Measurements from ENCODE around the gene TMEM128.
A peak's percentile ranks its signal among the peaks of the same experiment; 100 is the strongest.
"Not testable (repeated sequence)": the region's sequence is repeated elsewhere in the genome, so short reads cannot be mapped to it uniquely, and the experiment has no call there.

The TMEM128 gene

DNA sequence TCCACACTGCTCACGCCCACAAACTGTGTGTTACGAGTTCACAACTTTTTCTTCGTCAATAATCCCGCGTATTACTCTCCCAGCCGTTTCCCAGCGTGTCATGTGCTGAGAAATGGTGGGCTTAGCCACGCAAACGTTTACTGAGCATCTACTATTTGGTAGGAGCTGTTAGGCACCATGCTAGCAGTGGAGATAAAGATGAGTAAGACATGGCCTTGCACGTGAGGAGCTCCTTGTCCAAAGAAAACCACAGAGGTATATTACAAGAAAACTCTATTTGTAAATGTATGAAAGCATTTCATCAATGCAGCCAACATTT lies 821 bp upstream of the TMEM128 start:
- peaks cover 0 to 6% (median 0%) of the 10 kb centered on the region in 11 experiments; a peak in 2 of 22 replicates for H3K9me3 ChIP-seq (replicated peaks in 1 of 11)
- peaks cover 0 to 20% (median 11%) of the 10 kb centered on the region in 11 experiments; a peak in 12 of 22 replicates for H3K36me3 ChIP-seq
- peak overlapping the region in 10 of 11 experiments; percentile 82 to 90 (median 85); a peak in 20 of 22 replicates for H3K9ac ChIP-seq
- H3K27me3 ChIP-seq: peaks cover 3 to 33% (median 29%) of the 10 kb centered on the region in 11 experiments; a peak in 20 of 22 replicates
- peaks cover 6 to 19% (median 10%) of the 10 kb centered on the region in 10 experiments; a peak in 17 of 20 replicates for H3K4me1 ChIP-seq
- H3K4me2 ChIP-seq: peak overlapping the region; percentile 61 to 86 (median 72)
- H3K4me3 ChIP-seq: peak overlapping the region; percentile 64 to 81 (median 72)
- H4K20me1 ChIP-seq: no peaks in the 10 kb centered on the region
- TF ChIP-seq Cebpa-rat (IDR thresholded peaks at IDR 0.05): no peak
- H3K27ac ChIP-seq: peak overlapping the region in 10 of 11 experiments; percentile 76 to 89 (median 82); a peak in 19 of 22 replicates

DNA sequence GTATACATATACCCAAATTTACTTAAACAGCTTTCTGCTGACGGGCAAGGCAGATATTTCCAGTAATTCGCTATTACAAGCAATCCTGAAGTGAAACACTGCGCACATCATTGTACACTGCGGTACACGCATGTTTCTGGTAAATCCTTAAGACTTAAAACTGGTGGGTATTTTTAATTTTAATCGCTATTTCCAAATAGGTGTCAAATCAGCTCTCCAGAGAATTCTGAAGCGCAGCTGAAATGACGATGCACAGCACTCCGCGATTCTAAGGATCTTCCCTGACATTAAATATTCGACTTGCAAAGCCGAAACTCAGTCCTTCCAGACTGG lies 361 bp downstream of the TMEM128 start:
- H4K20me1 ChIP-seq: no peaks in the 10 kb centered on the region
- H3K27ac ChIP-seq: peak overlapping the region; percentile 76 to 89 (median 81)
- H3K4me3 ChIP-seq: peak overlapping the region; percentile 64 to 81 (median 72)

DNA sequence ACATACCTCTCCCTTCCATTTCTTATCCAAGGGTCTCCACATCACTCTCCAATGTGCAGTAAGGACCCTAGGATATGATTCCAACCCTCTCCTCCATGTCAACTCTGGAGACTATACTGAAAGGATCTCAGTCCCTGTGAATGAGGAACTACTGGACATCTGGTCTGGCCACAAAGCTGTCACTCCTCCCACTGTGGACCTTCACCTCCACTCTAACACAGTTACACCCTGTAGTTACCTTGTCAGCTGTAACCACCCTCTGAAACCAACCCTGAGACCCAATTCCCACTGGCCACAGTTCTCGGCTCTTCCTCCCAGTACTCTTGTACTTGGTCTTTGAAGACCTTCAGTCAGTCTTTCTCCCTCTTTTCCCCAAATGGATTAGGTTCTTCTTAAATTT lies 2.9 kb downstream of the TMEM128 start:
- Histone ChIP-seq H3K36me3 (peaks cover 0 to 45% (median 18%) of the 10 kb centered on the region in 11 experiments; a peak in 14 of 22 replicates), H3K4me2 (no peak overlapping the region; a peak in 1 of 22 replicates), H3K4me1 (peaks cover 6 to 19% (median 10%) of the 10 kb centered on the region in 10 experiments; a peak in 17 of 20 replicates), H3K9me3 (replicated peaks in 1 of 11) (peaks cover 0 to 6% (median 0%) of the 10 kb centered on the region in 11 experiments; a peak in 2 of 22 replicates), H4K20me1 (no peaks in the 10 kb centered on the region), H3K27ac (no peak overlapping the region), H3K4me3 (no peak overlapping the region), H3K27me3 (peaks cover 3 to 33% (median 29%) of the 10 kb centered on the region in 11 experiments; a peak in 20 of 22 replicates), H3K9ac (no peak overlapping the region)
- TF ChIP-seq Cebpa-rat (IDR thresholded peaks at IDR 0.05): no peak

More for the DNA sequence above, 361 bp downstream of the TMEM128 start:
- H3K27me3 ChIP-seq: peaks cover 3 to 33% (median 29%) of the 10 kb centered on the region in 11 experiments; a peak in 20 of 22 replicates
- H3K9ac ChIP-seq: peak overlapping the region; percentile 79 to 90 (median 85)
- peaks cover 6 to 19% (median 10%) of the 10 kb centered on the region in 10 experiments; a peak in 17 of 20 replicates for H3K4me1 ChIP-seq
- peak overlapping the region; percentile 61 to 86 (median 72) for H3K4me2 ChIP-seq
- TF ChIP-seq Cebpa-rat (IDR thresholded peaks at IDR 0.05): no peak
- peaks cover 0 to 28% (median 15%) of the 10 kb centered on the region in 11 experiments; a peak in 12 of 22 replicates for H3K36me3 ChIP-seq
- H3K9me3 ChIP-seq (replicated peaks in 1 of 11): peaks cover 0 to 6% (median 0%) of the 10 kb centered on the region in 11 experiments; a peak in 2 of 22 replicates

DNA sequence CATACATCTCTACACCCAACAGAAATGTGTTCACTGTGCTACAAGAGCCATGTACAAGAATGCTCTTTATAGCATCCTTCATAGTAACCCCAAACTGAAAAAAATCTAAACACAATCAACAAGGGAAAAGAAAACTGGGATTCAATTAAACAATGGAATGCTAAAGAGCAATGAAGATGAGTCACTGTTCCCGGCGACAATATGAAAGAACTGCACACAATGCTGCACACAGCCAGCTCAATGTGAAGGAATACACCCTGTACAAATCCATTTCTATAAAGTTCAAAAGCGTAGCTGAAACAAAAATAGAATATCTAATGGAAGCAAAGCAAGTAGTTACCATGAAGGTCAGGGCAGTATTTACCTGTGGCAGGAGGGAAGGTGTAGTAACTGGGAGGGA lies 8.5 kb downstream of the TMEM128 start:
- not testable (repeated sequence) for H4K20me1 ChIP-seq; H3K4me3 ChIP-seq; H3K9me3 ChIP-seq (replicated peaks in 1 of 11); H3K27me3 ChIP-seq; H3K9ac ChIP-seq; H3K4me2 ChIP-seq; H3K27ac ChIP-seq
- Histone ChIP-seq H3K36me3 (peaks cover 0 to 66% (median 16%) of the 10 kb centered on the region in 11 experiments; a peak in 13 of 22 replicates), H3K4me1 (peaks cover 0 to 12% (median 0%) of the 10 kb centered on the region in 10 experiments; a peak in 2 of 20 replicates)

DNA sequence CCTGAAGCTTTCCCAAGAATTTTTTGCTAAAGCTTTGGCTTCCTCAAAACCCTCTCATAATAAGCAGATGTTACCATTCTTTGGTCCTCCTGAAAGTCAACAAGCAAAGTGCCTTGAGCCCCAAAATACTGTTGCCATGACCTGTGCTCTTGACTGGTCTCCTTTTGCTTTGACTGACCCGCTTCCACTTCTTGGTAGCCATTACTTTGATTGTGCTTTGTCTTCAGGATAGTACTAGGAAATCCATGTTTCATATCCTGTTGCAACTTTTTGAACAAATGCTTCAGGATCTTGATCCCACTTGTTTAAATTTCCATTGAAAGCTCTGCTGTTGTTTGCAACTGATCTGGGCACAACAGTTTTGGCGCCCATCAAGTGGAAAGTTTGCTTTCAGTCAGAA lies 14.4 kb downstream of the TMEM128 start:
- Histone ChIP-seq H3K4me2 (no peak overlapping the region), H4K20me1 (no peaks in the 10 kb centered on the region), H3K9ac (no peak overlapping the region), H3K9me3 (replicated peaks in 1 of 11) (peaks cover 14 to 25% (median 18%) of the 10 kb centered on the region in 11 experiments), H3K4me1 (peaks cover 0 to 12% (median 0%) of the 10 kb centered on the region in 10 experiments; a peak in 2 of 20 replicates), H3K36me3 (peaks cover 0 to 21% (median 0%) of the 10 kb centered on the region in 11 experiments; a peak in 6 of 22 replicates), H3K27me3 (no peaks in the 10 kb centered on the region), H3K4me3 (no peak overlapping the region), H3K27ac (no peak overlapping the region)
- TF ChIP-seq Cebpa-rat (IDR thresholded peaks at IDR 0.05): no peak

DNA sequence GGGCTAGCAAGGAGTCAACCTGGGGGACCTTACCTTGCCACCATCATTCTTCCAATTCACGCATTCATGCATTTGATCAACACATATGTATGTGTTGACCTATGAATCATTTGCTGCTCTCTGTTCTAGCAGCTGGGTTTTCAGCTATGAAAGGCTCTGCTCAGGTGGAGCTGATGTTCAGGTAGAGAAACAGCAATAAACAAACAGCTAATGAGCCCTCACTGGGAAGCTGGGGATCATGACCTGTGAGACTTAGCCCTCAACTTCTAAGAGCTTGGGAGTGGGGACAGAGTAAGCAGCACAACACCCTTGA lies 19.7 kb downstream of the TMEM128 start:
- H3K27ac ChIP-seq: no peak overlapping the region
- TF ChIP-seq Cebpa-rat (IDR thresholded peaks at IDR 0.05): no peak
- no peaks in the 10 kb centered on the region for H4K20me1 ChIP-seq
- no peaks in the 10 kb centered on the region for H3K4me1 ChIP-seq
- no peaks in the 10 kb centered on the region for H3K27me3 ChIP-seq
- no peak overlapping the region for H3K4me2 ChIP-seq
- no peak overlapping the region for H3K4me3 ChIP-seq
- H3K9ac ChIP-seq: no peak overlapping the region
- peaks cover 9 to 32% (median 19%) of the 10 kb centered on the region in 11 experiments for H3K9me3 ChIP-seq (replicated peaks in 1 of 11)
- H3K36me3 ChIP-seq: peaks cover 0 to under 1% (median 0%) of the 10 kb centered on the region in 11 experiments; a peak in 1 of 22 replicates

DNA sequence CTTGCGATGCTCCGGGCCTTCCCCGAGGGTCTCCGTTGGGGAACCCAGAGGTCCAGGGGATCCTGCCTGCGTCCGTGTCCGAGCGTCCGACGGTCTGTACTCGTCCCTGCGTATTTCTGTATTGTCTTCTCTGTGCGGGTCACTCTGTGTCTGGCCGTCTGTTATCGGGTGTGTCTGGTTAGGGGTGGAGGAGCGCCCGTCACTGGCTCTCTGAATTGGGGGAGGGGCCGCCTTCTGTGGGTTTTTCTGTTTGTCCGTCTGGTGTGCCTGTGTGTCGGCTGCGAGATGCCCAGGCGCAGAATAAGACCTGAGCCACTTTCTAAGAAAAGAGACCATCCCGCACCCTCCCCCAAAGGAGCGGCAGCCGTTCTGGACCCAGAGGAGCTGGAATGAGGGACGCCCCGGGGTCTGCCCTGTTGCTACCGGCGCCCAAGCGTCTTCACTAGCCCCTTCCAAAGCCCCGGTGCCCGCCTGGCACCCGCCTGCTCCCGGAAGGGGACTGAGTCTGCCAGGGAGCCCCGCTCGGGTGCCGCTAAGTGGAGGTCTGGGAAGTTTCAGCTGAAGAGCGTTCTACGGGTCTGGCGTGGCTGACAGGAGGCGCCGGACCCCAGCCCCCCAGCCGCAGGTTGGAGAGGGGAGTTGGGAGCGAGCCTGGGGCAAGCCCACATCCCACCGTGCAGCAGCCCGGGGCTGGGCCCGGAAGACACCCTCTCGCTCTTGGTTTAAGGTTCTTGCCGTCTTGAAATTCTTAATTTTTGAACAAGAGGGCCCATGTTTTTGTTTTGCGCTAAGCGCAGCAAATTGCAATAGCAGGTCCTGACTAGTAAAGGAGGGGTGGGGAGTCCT lies 20.3 kb downstream of the TMEM128 start:
- Histone ChIP-seq H3K9ac (no peak overlapping the region), H3K4me1 (no peaks in the 10 kb centered on the region), H3K36me3 (no peaks in the 10 kb centered on the region), H3K27me3 (no peaks in the 10 kb centered on the region), H3K4me3 (no peak overlapping the region), H3K9me3 (replicated peaks in 1 of 11) (peaks cover 3 to 26% (median 14%) of the 10 kb centered on the region in 11 experiments; a peak in 18 of 22 replicates), H3K4me2 (no peak overlapping the region), H3K27ac (no peak overlapping the region), H4K20me1 (no peaks in the 10 kb centered on the region)
- TF ChIP-seq Cebpa-rat (IDR thresholded peaks at IDR 0.05): no peak

DNA sequence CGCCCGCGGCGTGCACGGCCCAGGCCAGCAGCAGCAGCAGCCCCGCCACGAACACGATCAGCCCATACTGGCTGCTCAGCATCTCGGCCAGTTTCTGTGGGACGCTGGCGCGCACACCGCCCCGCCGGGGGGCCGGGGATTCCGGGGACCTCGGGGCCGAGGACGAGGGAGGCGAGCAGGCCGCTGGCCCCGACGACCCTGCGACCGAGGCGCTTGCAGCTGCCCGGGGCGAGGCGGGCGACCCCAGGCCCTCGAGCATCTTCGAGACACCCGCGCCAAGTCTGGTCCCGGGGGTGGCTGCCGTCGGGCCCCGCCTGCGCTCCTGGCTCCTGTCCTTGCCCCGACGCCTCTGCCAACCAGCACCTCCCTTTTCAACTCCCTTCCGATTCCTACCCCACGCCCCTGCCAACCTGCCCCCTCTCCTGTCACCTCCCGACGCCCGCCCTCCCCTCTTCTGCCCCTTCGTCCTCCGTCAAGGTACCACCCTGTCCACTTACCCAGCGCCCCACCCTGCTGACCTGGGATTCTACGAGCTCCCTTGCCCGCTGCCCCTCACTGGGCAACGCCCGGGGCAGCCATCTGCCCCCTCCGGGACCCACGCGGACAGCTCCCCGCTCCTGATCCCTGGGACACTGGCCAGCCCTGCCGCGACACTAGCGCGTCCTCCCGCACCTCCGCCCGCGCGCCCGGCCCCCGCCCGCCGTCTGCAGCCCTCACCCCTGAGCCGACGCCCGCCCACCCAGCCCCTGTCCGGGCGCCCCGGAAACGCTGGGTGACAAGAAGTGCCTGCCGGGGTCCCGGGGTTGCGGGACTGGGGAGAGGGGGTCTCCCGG lies 21.2 kb downstream of the TMEM128 start, which contains the start of gene OTOP1:
OTOP1 (minus strand) TSS at position 324 of the 833 bp plus-strand sequence; CDS start at position 259, 65 bp downstream.
- H4K20me1 ChIP-seq: no peaks in the 10 kb centered on the region
- no peak within 1 kb of the TSS for H3K27ac ChIP-seq
- H3K27me3 ChIP-seq: no peaks in the 10 kb centered on the region
- no peak within 1 kb of the TSS for H3K4me3 ChIP-seq
- no peaks in the 10 kb centered on the region for H3K36me3 ChIP-seq
- H3K4me1 ChIP-seq: no peaks in the 10 kb centered on the region
- peaks cover 0 to 22% (median 8%) of the 10 kb centered on the region in 11 experiments; a peak in 12 of 22 replicates for H3K9me3 ChIP-seq (replicated peaks in 1 of 11)
- no peak within 1 kb of the TSS for H3K4me2 ChIP-seq
- no peak within 1 kb of the TSS for H3K9ac ChIP-seq
- no peak for TF ChIP-seq Cebpa-rat (IDR thresholded peaks at IDR 0.05)

All from BLaER1 treated with 17β-estradiol and CSF1 and Interleukin-3, amounts not matched to agents 10 nM and 100 nM (cell line).